Measurements from ENCODE around the gene AUTS2.
A peak's percentile ranks its signal among the peaks of the same experiment; 100 is the strongest.

Gene AUTS2

GRCh38 chr7:70017357-70017756 lies 419.1 kb downstream of the AUTS2 start:
- no peaks in the 10 kb centered on the region for H3K9me3 ChIP-seq (ENCODE audit: control insufficient read depth, insufficient read depth, low read depth, low read length)
- H3K36me3 ChIP-seq (ENCODE audit: control insufficient read depth in 2 of 2, insufficient read depth in 1 of 2, low read length in 2 of 2) = no peaks in the 10 kb centered on the region
- H3K27ac ChIP-seq (ENCODE audit: extremely low read depth, low read depth, low read length) = no peak overlapping the region
- H3K4me3 ChIP-seq (ENCODE audit: low read depth, low read length) = no peak overlapping the region
- ChIA-PET CTCF (no interaction called here), POLR2A (no interaction called here)
- peaks cover 25% of the 10 kb centered on the region for H3K4me1 ChIP-seq (ENCODE audit: control insufficient read depth, insufficient read depth, low read length)
- TF ChIP-seq GLIS1 (tag by site-specific recombination; IDR thresholded peaks at IDR 0.05) = peak; percentile 63
- TF ChIP-seq ZNF558 (tag by site-specific recombination; IDR thresholded peaks at IDR 0.05) = no peak
- TF ChIP-seq AEBP2 (tag by site-specific recombination; IDR thresholded peaks at IDR 0.05; ENCODE audit: borderline replicate concordance) = no peak
- no peak for TF ChIP-seq TCF7L2 (IDR thresholded peaks at IDR 0.05; ENCODE audit: borderline replicate concordance, low read depth, low read length)
- no peak for TF ChIP-seq PATZ1 (tag by site-specific recombination; IDR thresholded peaks at IDR 0.05)
- TF ChIP-seq ZNF488 (tag by site-specific recombination; IDR thresholded peaks at IDR 0.05) = no peak
- TF ChIP-seq ZNF140 (tag by site-specific recombination; IDR thresholded peaks at IDR 0.05) = no peak
- no peak for TF ChIP-seq ZNF223 (tag by site-specific recombination; IDR thresholded peaks at IDR 0.05)
- no peak for TF ChIP-seq ZNF266 (tag by site-specific recombination; IDR thresholded peaks at IDR 0.05; ENCODE audit: low read depth)

GRCh38 chr7:70018700-70019099 lies 420.4 kb downstream of the AUTS2 start:
- peaks cover 18% of the 10 kb centered on the region for H3K4me1 ChIP-seq (ENCODE audit: control insufficient read depth, insufficient read depth, low read length)
- no peaks in the 10 kb centered on the region for H3K36me3 ChIP-seq (ENCODE audit: control insufficient read depth in 2 of 2, insufficient read depth in 1 of 2, low read length in 2 of 2)
- no peak for TF ChIP-seq RBAK (tag by site-specific recombination; IDR thresholded peaks at IDR 0.05)
- TF ChIP-seq BCL11B (tag by site-specific recombination; IDR thresholded peaks at IDR 0.05; ENCODE audit: low read depth) = no peak
- no peak for TF ChIP-seq ZNF391 (tag by site-specific recombination; IDR thresholded peaks at IDR 0.05; ENCODE audit: borderline replicate concordance, low read depth)
- TF ChIP-seq ZNF623 (tag by site-specific recombination; IDR thresholded peaks at IDR 0.05) = no peak
- no peak for TF ChIP-seq ZNF776 (tag by site-specific recombination; IDR thresholded peaks at IDR 0.05; ENCODE audit: borderline replicate concordance)
- TF ChIP-seq ZNF624 (tag by site-specific recombination; IDR thresholded peaks at IDR 0.05) = no peak
- TF ChIP-seq ZNF18 (tag by site-specific recombination; IDR thresholded peaks at IDR 0.05) = no peak
- no peak for TF ChIP-seq ZNF704 (tag by site-specific recombination; IDR thresholded peaks at IDR 0.05)
- TF ChIP-seq HOXD13 (CRISPR knock-in tag; IDR thresholded peaks at IDR 0.05; ENCODE audit: borderline replicate concordance) = no peak
- no peak for TF ChIP-seq ELK4 (IDR thresholded peaks at IDR 0.05; ENCODE audit: borderline replicate concordance, low read depth, low read length)
- TF ChIP-seq ZNF138 (tag by site-specific recombination; IDR thresholded peaks at IDR 0.05; ENCODE audit: borderline replicate concordance) = no peak
- no peak overlapping the region for H3K4me3 ChIP-seq (ENCODE audit: low read depth, low read length)
- ChIA-PET POLR2A (no interaction called here), CTCF (interaction anchor here (1.2 kb wide), 1 partner anchor 22 kb away, joined by 3 read pairs; no protein-coding TSS in a partner anchor)
- no peaks in the 10 kb centered on the region for H3K9me3 ChIP-seq (ENCODE audit: control insufficient read depth, insufficient read depth, low read depth, low read length)
- H3K27ac ChIP-seq (ENCODE audit: extremely low read depth, low read depth, low read length) = no peak overlapping the region
